Measurements from ENCODE around the gene CIDEA.
"Not testable (repeated sequence)": the region's sequence is repeated elsewhere in the genome, so short reads cannot be mapped to it uniquely, and the experiment has no call there.

The CIDEA gene

GRCh38 chr18:12231040-12231882 lies 22.9 kb upstream of the CIDEA start:
- Histone ChIP-seq H3K4me3 (no peak overlapping the region), H3K4me2 (no peak overlapping the region), H3K9ac (no peak overlapping the region), H4K20me1 (no peaks in the 10 kb centered on the region), H3K36me3 (no peaks in the 10 kb centered on the region), H3K9me3 (peaks cover 6% of the 10 kb centered on the region), H3K4me1 (no peaks in the 10 kb centered on the region), H3K27ac (no peak overlapping the region), H3K27me3 (no peaks in the 10 kb centered on the region)
- no peak for TF ChIP-seq Cebpa-rat (IDR thresholded peaks at IDR 0.05)

DNA sequence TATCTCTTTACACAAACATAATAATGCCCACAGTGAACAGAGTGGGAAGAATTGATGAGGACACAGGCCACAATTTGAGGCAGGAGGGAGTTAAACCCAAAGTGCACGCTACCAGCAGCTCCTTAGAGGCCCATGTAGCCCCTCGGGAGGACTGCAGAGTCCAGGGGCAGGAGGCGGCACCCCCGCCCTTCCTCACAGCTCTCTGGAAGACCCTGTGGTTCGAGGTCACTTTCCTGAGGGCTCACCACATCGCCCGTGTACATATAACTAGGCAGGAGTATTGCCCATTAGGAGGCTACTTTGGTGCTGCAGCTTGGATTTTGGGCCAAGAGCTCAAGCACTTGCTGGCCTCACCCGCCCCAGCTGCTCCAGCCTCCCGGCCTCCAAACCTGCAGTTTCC lies 22.2 kb upstream of the CIDEA start:
- H3K27ac ChIP-seq, result no peak overlapping the region
- H3K9ac ChIP-seq, result no peak overlapping the region
- H3K4me1 ChIP-seq, result no peaks in the 10 kb centered on the region
- no peaks in the 10 kb centered on the region for H4K20me1 ChIP-seq
- no peak overlapping the region for H3K4me3 ChIP-seq
- TF ChIP-seq Cebpa-rat (IDR thresholded peaks at IDR 0.05), result no peak
- no peaks in the 10 kb centered on the region for H3K36me3 ChIP-seq
- no peaks in the 10 kb centered on the region for H3K27me3 ChIP-seq
- no peak overlapping the region for H3K4me2 ChIP-seq
- H3K9me3 ChIP-seq, result peaks cover 6% of the 10 kb centered on the region

GRCh38 chr18:12233378-12233777 lies 20.8 kb upstream of the CIDEA start:
- no peaks in the 10 kb centered on the region for H3K36me3 ChIP-seq
- H4K20me1 ChIP-seq, result no peaks in the 10 kb centered on the region
- H3K27me3 ChIP-seq, result no peaks in the 10 kb centered on the region
- H3K9ac ChIP-seq, result no peak overlapping the region
- H3K4me1 ChIP-seq, result no peaks in the 10 kb centered on the region
- H3K4me2 ChIP-seq, result no peak overlapping the region
- no peak overlapping the region for H3K4me3 ChIP-seq
- peaks cover 6% of the 10 kb centered on the region for H3K9me3 ChIP-seq
- no peak for TF ChIP-seq Cebpa-rat (IDR thresholded peaks at IDR 0.05)
- no peak overlapping the region for H3K27ac ChIP-seq

DNA sequence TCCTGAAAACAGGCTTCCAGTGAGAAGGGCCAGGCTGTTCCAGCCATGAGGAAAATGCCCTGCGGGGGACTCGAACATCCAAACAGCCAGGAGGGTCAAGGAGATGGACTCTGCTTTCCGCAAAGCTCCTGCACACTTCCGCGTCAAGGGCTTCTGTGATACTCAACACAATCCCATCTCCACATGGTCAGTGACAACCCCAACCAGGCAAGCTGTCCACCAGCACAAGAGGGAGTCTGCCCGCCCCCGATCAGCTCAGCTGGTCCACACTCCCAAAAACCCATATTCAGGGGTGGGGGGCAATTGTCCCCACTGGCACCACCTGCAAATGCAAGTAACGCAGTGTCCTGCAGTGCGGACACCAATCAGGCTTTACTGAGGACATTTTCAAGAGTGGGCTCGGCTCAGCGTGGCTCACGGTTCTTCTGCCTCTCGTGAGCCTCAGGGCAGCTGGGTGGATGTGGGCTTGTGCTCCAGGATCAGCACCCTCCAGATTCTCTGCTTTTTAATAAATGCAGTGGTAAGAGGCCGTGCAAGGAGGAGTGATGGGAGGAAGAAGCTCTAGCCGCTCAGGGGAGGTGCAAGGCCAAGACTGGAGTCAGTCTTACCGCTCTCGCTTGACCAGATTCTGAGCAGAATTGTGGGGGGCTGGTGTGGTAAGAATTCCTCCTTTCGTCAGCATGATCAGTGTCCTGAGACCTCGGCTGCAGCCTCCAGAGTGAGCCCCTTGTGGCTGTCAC lies 19.5 kb upstream of the CIDEA start:
- no peak for TF ChIP-seq Cebpa-rat (IDR thresholded peaks at IDR 0.05)
- no peak overlapping the region for H3K27ac ChIP-seq
- no peaks in the 10 kb centered on the region for H3K36me3 ChIP-seq
- H3K4me2 ChIP-seq, result no peak overlapping the region
- H3K27me3 ChIP-seq, result no peaks in the 10 kb centered on the region
- no peaks in the 10 kb centered on the region for H3K4me1 ChIP-seq
- no peaks in the 10 kb centered on the region for H4K20me1 ChIP-seq
- peaks cover 6% of the 10 kb centered on the region for H3K9me3 ChIP-seq
- no peak overlapping the region for H3K9ac ChIP-seq
- H3K4me3 ChIP-seq, result no peak overlapping the region

DNA sequence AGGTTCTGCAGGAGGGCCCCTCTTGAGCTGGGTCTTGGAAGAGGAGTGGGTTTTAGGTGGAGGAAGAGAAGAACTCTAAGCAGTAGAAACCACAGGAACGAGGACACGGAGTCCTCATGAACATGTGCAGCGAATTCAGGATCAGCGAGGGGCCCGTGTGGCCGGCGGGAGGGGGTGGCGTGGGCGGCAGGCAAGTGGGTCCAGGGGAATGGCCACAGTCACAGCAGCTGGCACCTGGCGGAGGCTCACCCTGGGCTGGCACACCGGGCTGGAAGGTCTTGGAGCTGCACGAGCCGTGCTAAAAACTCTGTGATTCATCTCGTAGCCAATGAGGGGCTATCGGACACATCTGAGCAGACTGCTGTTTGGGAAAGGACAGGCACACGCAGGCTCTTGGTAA lies 18.0 kb upstream of the CIDEA start:
- H3K4me3 ChIP-seq, result no peak overlapping the region
- no peaks in the 10 kb centered on the region for H3K27me3 ChIP-seq
- no peaks in the 10 kb centered on the region for H3K36me3 ChIP-seq
- H3K9me3 ChIP-seq, result no peaks in the 10 kb centered on the region; the same call in 1 of the 2 replicates
- H3K27ac ChIP-seq, result no peak overlapping the region
- no peak overlapping the region for H3K9ac ChIP-seq
- H3K4me1 ChIP-seq, result no peaks in the 10 kb centered on the region
- no peak for TF ChIP-seq Cebpa-rat (IDR thresholded peaks at IDR 0.05)
- H3K4me2 ChIP-seq, result no peak overlapping the region
- no peaks in the 10 kb centered on the region for H4K20me1 ChIP-seq

DNA sequence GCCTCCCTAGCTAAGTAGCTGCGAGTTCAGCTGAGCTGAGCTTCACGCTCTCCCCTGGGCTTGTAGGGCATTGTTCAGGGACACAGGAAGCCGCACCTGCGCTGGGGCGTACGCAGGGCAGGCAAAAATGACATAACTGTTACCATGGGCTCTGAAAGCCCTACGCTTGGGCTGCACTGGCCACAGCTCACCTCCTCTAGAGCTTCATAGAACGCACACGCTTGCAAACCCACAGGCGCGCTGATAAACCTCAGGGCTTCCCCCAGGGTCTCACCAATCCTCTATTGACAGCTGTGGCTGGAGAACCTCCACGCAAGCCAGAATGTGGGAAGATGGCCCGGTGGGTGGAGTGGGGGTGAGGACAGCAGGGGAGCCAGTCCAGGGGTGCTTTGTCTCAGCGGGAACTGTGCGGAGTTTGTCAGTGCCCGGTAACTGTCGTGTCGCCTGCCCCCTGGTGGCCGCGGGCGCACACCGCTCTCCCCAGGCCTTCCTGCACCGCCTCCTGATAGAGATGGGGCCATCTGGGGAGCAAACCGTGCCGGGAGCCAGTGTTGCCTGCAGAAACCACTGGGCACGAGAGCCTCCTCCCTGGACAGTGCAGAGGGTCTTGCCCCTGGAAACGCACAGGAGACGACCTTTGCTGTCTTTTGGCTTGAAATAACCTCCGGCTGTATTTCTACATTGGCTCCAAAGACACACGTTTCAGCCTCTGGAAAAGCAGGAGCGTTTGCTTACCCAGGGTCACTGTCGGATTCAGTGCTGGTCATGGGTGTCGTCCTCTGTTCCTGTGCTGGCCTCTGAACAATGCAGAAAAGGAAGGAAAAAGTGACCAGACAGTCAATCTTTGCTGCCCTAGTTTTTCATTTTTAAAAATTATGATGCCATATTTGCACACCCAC lies 17.0 kb upstream of the CIDEA start:
- Histone ChIP-seq H3K9me3 (no peaks in the 10 kb centered on the region), H3K27ac (no peak overlapping the region), H4K20me1 (no peaks in the 10 kb centered on the region), H3K36me3 (no peaks in the 10 kb centered on the region), H3K4me3 (no peak overlapping the region), H3K9ac (no peak overlapping the region), H3K4me2 (no peak overlapping the region), H3K4me1 (no peaks in the 10 kb centered on the region), H3K27me3 (no peaks in the 10 kb centered on the region)
- no peak for TF ChIP-seq Cebpa-rat (IDR thresholded peaks at IDR 0.05)

DNA sequence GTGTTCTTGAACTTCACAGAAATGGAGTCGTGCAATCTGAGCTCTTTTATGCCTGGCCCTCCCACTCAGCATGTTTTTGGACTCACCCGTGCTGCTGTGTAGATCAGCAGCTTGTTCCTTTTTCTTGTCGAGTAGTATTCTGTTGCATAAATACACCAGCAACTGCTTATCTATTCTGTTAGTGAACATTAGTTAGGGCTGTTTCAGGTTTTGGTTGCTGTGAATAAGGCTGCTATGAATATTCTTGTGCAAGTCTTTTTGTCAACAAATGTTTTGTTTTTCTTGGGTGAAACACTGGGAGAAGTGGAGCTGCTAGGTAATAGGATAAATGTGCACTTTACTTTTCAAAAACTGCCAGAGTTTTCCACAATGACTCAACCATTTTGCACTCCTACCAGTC lies 15.3 kb upstream of the CIDEA start:
- no peak overlapping the region for H3K4me3 ChIP-seq
- 0 out of 2 replicates have a peak, but pooled peaks cover 3% of the 10 kb centered on the region for H3K9me3 ChIP-seq
- H3K4me2 ChIP-seq, result no peak overlapping the region
- no peaks in the 10 kb centered on the region for H4K20me1 ChIP-seq
- no peaks in the 10 kb centered on the region for H3K36me3 ChIP-seq
- no peaks in the 10 kb centered on the region for H3K4me1 ChIP-seq
- H3K27me3 ChIP-seq, result no peaks in the 10 kb centered on the region
- no peak overlapping the region for H3K27ac ChIP-seq
- no peak overlapping the region for H3K9ac ChIP-seq
- TF ChIP-seq Cebpa-rat (IDR thresholded peaks at IDR 0.05), result no peak

DNA sequence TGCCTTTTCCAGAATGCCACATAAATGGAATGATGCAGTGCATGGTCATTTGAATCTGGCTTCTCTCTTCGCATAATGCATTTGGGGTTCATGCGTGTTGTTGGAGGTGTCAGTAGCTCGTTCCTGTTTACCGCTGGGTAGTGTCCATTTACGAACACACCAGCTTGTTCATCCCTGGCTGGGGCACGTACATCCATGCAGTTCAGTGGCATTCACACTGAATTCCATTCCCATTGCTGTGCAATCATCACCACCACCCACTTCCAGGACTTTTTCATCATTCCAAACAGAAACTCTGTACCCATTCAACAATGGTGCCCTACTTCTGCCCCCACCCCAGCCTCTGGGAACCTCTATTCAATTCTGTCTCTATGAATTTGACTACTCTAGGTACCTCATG lies 14.7 kb upstream of the CIDEA start:
- Histone ChIP-seq H3K4me1 (no peaks in the 10 kb centered on the region), H3K27me3 (no peaks in the 10 kb centered on the region), H3K4me2 (no peak overlapping the region), H3K9ac (no peak overlapping the region), H3K27ac (no peak overlapping the region), H3K36me3 (no peaks in the 10 kb centered on the region), H3K4me3 (no peak overlapping the region), H3K9me3 (0 out of 2 replicates have a peak, but pooled peaks cover 3% of the 10 kb centered on the region), H4K20me1 (no peaks in the 10 kb centered on the region)
- no peak for TF ChIP-seq Cebpa-rat (IDR thresholded peaks at IDR 0.05)

- no peak for TF ChIP-seq Cebpa-rat (IDR thresholded peaks at IDR 0.05)
- Histone ChIP-seq H3K36me3 (no peaks in the 10 kb centered on the region), H3K4me3 (no peak overlapping the region), H3K4me2 (no peak overlapping the region), H3K9me3 (0 out of 2 replicates have a peak, but pooled peaks cover 3% of the 10 kb centered on the region), H3K27me3 (no peaks in the 10 kb centered on the region), H4K20me1 (no peaks in the 10 kb centered on the region), H3K4me1 (no peaks in the 10 kb centered on the region), H3K9ac (no peak overlapping the region), H3K27ac (no peak overlapping the region)
Observed at GRCh38 chr18:12242658-12243260, 11.4 kb upstream of the CIDEA start.

GRCh38 chr18:12243272-12243671 lies 10.9 kb upstream of the CIDEA start:
- not testable (repeated sequence) for H3K36me3 ChIP-seq, H3K4me3 ChIP-seq, H3K9ac ChIP-seq, H3K9me3 ChIP-seq, H3K4me1 ChIP-seq, H4K20me1 ChIP-seq, H3K27ac ChIP-seq, H3K27me3 ChIP-seq, H3K4me2 ChIP-seq

Data from BLaER1 (cell line).